Ascending aorta (tissue), 2 donors: ENCODE results near the gene TDRD12. TPM values are rescaled to one million over a fixed set of nuclear protein-coding genes. Genes with fewer than 3 reads are reported as not detected.

Experiments used
- DNase-seq, 2 donors: peaks; one replicate each; pipeline ENCODE4 v3.0.0-alpha.2; 2019; ENCODE audit warnings: low spot score in 2 of 2
- H3K27ac ChIP-seq, 2 donors: fragments of 200-600 bp; sonication (generic); one replicate each; pipeline ENCODE4 v1.5.1; 2016 to 2017; ENCODE audit warnings: mild to moderate bottlenecking in 1 of 2
- H3K27me3 ChIP-seq: fragments of 200-600 bp; sonication (generic); one replicate; pipeline ENCODE4 v1.5.1; 2017
- H3K36me3 ChIP-seq, 2 donors: fragments of 200-600 bp; sonication (generic); one replicate each; pipeline ENCODE4 v1.5.1; 2016
- H3K4me1 ChIP-seq, 2 donors: fragments of 200-600 bp; sonication (generic); one replicate each; pipeline ENCODE4 v1.5.1; 2016 to 2017; ENCODE audit warnings: mild to moderate bottlenecking in 1 of 2
- H3K4me3 ChIP-seq, 2 donors: fragments of 200-600 bp; sonication (generic); one replicate each; pipeline ENCODE4 v1.5.1; 2016 to 2017; ENCODE audit warnings: mild to moderate bottlenecking in 1 of 2
- H3K9me3 ChIP-seq, 2 donors: fragments of 200-600 bp; sonication (generic); one replicate each; pipeline ENCODE4 v1.5.1; 2016
- intact Hi-C: fragments of 100-400 bp; cut with DNase I; formaldehyde crosslinking; loops from one replicate; pipeline ENCODE4 v1.15.1; 2023
- total RNA-seq: library from RNA; depleted of rRNA; stranded (reverse); fragments of >200 nt; gene quantifications from one replicate; pipeline ENCODE4 v1.1.0, GENCODE V29; 2016
- TF ChIP-seq, protein P1 (sequence below), 3 experiments: fragments of 200-600 bp in 2 of 3; fragments of 450-650 bp in 1 of 3; sonication (generic) in 2 of 3; IDR thresholded peaks; one replicate each; pipeline ENCODE4 v1.5.1; 2016 to 2019; ENCODE audit warnings: antibody characterized with exemption in 3 of 3, mild to moderate bottlenecking in 1 of 3, moderate library complexity in 1 of 3

The TDRD12 gene
- total RNA-seq, 1 donor from 2014 or later: 0.11 TPM

DNA sequence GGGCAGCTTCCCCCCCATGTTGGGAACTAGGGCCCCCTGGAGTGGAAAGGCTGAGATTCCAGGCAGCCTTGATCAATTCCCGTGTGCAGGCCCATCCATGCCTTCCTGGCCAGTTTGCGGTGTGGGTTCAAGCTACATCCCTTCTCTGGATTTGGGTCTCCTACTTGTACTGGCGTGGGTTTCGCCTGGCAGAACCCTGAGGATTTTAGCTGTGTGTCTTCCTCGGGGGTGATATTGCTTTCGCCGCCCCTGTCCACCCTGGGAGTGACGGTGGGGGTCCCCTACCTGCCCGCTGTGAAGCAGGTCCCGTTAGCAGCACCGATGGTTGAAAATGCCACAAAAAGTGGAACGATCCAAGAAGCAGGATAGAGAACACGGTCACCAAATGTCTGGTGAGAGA lies 138.6 kb downstream of the TDRD12 start:
- Histone ChIP-seq H3K9me3 (no peaks in the 10 kb centered on the region), H3K27me3 (no peaks in the 10 kb centered on the region), H3K4me1 (no peaks in the 10 kb centered on the region), H3K36me3 (peaks cover 0 to 5% of the 10 kb centered on the region in 2 donors), H3K27ac (no peak overlapping the region), H3K4me3 (no peak overlapping the region)
- intact Hi-C loops: no loop called here
- TF ChIP-seq, protein P1, sequence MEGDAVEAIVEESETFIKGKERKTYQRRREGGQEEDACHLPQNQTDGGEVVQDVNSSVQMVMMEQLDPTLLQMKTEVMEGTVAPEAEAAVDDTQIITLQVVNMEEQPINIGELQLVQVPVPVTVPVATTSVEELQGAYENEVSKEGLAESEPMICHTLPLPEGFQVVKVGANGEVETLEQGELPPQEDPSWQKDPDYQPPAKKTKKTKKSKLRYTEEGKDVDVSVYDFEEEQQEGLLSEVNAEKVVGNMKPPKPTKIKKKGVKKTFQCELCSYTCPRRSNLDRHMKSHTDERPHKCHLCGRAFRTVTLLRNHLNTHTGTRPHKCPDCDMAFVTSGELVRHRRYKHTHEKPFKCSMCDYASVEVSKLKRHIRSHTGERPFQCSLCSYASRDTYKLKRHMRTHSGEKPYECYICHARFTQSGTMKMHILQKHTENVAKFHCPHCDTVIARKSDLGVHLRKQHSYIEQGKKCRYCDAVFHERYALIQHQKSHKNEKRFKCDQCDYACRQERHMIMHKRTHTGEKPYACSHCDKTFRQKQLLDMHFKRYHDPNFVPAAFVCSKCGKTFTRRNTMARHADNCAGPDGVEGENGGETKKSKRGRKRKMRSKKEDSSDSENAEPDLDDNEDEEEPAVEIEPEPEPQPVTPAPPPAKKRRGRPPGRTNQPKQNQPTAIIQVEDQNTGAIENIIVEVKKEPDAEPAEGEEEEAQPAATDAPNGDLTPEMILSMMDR (IDR thresholded peaks at IDR 0.05): no peak
- no peak for DNase-seq

DNA sequence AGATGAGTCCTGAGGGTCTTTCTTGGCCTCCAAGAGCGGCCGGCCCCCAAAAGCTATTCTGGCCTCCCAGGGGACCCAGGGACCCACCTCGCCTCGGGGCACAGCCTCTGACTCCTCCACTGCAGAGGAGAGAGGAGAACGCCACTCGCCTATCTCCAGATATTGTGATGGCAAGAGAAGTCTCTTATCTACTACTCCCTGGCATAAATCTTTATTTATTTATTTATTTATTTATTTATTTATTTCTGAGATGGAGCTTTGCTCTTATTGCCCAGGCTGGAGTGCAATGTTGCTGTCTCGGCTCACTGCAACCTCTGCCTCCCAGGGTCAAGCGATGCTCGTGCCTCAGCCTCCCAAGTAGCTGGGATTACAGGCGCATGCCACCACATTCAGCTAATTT lies 139.0 kb downstream of the TDRD12 start:
- no peak for DNase-seq
- TF ChIP-seq, protein P1 (IDR thresholded peaks at IDR 0.05): no peak
- Histone ChIP-seq H3K4me3 (no peak overlapping the region), H3K27me3 (no peaks in the 10 kb centered on the region), H3K27ac (no peak overlapping the region), H3K36me3 (peaks cover 0 to 5% of the 10 kb centered on the region in 2 donors), H3K4me1 (no peaks in the 10 kb centered on the region), H3K9me3 (no peaks in the 10 kb centered on the region)
- intact Hi-C loops: no loop called here

DNA sequence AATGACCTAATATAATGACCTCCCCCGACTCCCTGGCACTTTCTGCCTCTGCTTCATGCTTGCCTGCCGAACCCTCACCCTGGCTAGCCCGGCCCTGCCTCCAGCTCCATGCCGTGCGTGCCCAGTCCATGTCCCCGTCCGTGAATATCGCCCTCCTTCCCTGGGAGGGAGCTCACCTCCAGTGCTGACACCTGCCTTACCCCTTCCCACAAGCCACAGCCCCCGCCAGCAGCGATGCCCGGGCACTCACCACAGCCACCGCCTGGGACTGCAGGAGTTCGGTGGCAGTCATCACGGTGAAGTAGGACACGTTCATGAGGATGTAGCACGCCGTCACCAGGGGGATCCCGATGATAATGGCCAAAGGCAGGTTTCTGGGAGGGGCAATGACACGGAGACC lies 140.0 kb downstream of the TDRD12 start:
- intact Hi-C loops: no loop called here
- Histone ChIP-seq H3K4me3 (no peak overlapping the region), H3K27me3 (no peaks in the 10 kb centered on the region), H3K36me3 (peaks cover 0 to 5% of the 10 kb centered on the region in 2 donors), H3K9me3 (no peaks in the 10 kb centered on the region), H3K27ac (no peak overlapping the region), H3K4me1 (no peaks in the 10 kb centered on the region)
- TF ChIP-seq, protein P1 (IDR thresholded peaks at IDR 0.05): no peak
- no peak for DNase-seq

DNA sequence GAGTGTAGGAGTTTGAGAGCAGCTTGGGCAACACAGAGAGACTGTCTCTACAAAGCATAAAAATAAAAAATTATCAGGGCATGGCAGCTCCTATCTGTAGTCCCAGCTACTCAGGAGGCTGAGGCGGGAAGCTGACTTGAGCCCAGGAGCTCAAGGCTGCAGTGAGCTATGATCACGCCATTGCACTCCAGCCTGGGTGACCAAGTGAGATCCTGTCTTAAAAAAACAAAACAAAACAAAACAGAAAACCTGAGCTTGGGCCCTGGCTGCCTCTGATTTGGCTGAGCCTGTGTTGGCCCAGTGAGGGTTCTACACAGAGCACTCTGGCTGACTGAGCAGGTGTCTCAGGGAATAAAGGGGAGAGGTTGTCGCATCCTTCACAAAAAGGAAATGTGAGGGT lies 142.0 kb downstream of the TDRD12 start:
- Histone ChIP-seq H3K36me3 (peaks cover 0 to 5% of the 10 kb centered on the region in 2 donors), H3K9me3 (no peaks in the 10 kb centered on the region), H3K27me3 (no peaks in the 10 kb centered on the region), H3K27ac (no peak overlapping the region), H3K4me1 (no peaks in the 10 kb centered on the region), H3K4me3 (no peak overlapping the region)
- TF ChIP-seq, protein P1 (IDR thresholded peaks at IDR 0.05): no peak
- no peak for DNase-seq
- intact Hi-C loops: no loop called here

DNA sequence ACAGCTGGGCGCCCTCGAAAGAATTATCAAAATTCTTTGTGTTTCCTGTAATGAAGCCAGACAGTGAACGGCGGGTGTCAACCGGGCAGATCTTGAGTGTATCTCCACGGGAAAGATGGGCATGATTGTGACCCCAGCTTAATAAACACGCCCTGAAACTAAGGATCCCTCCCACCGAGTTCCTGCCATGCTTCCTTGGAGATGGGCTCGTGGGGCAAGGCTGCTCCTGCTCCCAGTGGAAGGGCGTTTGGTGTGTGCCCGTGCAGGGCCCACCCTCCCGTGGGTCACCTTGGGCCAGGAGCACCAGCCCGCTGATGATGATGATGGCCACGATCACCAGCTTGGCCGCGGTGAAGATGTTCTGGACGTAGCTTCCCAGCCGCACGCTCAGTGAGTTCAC lies 142.6 kb downstream of the TDRD12 start:
- H3K4me3 ChIP-seq: no peak overlapping the region
- peaks cover 0 to 2% of the 10 kb centered on the region in 2 donors for H3K36me3 ChIP-seq
- H3K27ac ChIP-seq: no peak overlapping the region
- H3K9me3 ChIP-seq: no peaks in the 10 kb centered on the region
- H3K27me3 ChIP-seq: no peaks in the 10 kb centered on the region
- H3K4me1 ChIP-seq: no peaks in the 10 kb centered on the region
- DNase-seq: no peak
- TF ChIP-seq, protein P1 (IDR thresholded peaks at IDR 0.05): no peak
- intact Hi-C loops: no loop called here

DNA sequence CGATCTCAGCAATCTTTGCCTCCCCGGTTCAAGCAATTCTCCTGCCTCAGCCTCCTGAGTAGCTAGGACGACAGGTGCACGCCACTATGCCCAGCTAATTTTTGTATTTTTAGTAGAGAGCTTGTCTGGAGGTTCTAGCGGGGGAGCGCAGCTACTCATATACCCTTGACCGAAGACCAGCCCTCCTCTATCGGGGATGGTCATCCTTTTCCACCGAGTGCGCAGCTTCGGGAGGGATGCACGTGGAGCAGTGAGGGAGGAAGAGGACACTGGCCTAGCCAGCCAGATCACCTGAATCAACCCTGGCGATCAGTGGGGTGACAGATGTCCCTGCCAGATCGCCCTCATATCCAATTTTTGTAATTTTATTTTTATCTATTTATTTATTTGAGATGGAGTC lies 143.2 kb downstream of the TDRD12 start:
- intact Hi-C loops: no loop called here
- H3K4me3 ChIP-seq: no peak overlapping the region
- TF ChIP-seq, protein P1 (IDR thresholded peaks at IDR 0.05): no peak
- H3K36me3 ChIP-seq: no peaks in the 10 kb centered on the region
- no peaks in the 10 kb centered on the region for H3K4me1 ChIP-seq
- no peaks in the 10 kb centered on the region for H3K9me3 ChIP-seq
- no peak overlapping the region for H3K27ac ChIP-seq
- no peak for DNase-seq
- no peaks in the 10 kb centered on the region for H3K27me3 ChIP-seq
